NCI-H2029 treated with DMSO at 0.1 percent for 48 hours (cell line): Measurements from ENCODE around the gene PSMD13.
"Not testable (repeated sequence)": the region's sequence is repeated elsewhere in the genome, so short reads cannot be mapped to it uniquely, and the experiment has no call there.

Source experiments
- DNase-seq: peaks from one replicate; lab custom pipeline; 2025; lab: John Stamatoyannopoulos, UW

The PSMD13 gene

DNA sequence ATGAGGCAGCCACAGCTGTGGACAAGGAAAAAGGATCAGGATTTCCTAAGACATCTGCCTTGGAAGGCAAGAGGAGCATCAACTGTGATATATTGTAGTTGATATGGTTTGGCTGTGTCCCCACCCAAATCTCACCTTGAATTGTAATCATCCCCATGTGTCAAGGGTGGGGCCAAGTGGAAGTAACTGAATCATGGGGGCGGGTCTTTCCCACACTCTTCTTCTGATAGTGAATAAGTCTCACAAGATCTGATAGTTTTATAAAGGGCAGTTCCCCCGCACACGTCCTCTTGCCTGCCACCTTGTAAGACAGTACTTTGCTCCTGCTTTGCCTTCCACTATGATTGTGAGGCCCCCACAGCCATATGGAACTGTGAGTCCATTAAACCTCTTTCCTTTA, 19.1 kb upstream of the PSMD13 start:
- DNase-seq, result no peak

DNA sequence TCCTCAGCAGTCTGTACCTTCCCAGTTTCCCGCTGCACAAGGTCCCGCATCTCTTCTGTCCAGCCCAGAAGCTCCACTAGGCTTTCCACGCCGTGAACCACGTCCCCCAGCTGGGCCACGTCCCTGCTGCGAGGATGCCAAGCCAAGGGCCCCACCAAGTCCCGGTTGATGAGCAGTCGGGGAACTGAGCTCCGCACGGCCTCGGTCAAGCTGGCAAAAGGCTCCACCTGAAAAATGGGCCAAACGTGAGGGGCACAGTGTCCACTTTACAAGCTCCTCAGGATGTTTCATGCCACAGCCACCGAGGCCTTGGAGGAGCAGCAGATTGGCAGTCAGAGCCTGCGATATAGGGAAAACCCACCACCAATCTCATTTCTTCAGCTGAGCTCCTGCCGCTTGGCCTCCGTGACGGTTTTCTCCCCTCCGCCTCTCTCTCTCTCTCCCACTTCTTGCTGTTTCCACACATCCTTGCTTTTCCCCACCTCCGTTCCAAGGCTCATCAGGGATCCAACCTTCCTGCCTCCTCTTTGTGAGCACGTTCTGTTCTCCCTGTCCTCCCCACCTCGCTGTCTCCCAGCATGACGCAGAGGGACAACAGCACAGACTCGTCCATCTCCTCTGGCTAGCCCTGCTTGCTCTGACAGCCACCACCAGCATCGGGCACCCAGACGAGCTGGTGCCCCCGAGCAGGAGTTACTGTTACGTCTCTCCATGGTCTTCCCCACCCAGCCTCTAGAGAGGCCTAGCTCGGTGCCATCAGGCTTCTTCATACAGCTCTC, 17.8 kb upstream of the PSMD13 start:
- no peak for DNase-seq

DNA sequence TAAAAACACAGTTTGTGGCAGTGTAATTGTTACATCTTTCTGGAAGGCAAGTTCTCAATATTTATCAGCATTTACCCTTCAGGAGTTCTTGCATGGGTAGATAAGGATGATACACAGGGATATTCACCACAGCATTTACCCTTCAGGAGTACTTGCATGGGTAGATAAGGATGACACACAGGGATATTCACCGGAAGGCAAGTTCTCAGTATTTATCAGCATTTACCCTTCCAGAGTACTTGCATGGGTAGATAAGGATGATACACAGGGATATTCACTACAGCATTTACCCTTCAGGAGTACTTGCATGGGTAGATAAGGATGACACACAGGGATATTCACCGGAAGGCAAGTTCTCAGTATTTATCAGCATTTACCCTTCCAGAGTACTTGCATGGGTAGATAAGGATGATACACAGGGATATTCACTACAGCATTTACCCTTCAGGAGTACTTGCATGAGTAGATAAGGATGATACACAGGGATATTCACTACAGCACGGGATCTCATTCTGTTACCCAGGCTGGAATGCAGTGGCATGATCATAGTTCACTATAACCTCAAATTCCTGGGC, 16.0 kb upstream of the PSMD13 start:
- not testable (repeated sequence) for DNase-seq

DNA sequence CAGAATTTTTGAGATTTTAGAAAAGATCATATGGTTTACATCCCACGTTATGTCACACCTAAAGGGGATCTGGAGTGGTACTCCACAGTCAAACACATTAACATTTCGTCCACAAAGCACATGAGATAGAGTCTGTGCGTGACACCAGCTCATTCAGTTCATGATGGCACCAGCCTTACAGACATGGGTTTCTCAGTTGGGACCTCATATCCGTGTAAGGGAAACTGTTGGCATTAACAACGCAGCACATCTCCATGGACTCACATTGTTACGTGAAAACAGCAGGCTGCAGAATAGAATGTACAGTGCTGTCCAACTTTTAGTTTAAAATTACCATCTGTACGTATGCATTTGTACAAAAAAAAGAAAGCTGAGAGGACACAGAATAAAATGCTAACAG, 15.2 kb upstream of the PSMD13 start:
- DNase-seq, result no peak

DNA sequence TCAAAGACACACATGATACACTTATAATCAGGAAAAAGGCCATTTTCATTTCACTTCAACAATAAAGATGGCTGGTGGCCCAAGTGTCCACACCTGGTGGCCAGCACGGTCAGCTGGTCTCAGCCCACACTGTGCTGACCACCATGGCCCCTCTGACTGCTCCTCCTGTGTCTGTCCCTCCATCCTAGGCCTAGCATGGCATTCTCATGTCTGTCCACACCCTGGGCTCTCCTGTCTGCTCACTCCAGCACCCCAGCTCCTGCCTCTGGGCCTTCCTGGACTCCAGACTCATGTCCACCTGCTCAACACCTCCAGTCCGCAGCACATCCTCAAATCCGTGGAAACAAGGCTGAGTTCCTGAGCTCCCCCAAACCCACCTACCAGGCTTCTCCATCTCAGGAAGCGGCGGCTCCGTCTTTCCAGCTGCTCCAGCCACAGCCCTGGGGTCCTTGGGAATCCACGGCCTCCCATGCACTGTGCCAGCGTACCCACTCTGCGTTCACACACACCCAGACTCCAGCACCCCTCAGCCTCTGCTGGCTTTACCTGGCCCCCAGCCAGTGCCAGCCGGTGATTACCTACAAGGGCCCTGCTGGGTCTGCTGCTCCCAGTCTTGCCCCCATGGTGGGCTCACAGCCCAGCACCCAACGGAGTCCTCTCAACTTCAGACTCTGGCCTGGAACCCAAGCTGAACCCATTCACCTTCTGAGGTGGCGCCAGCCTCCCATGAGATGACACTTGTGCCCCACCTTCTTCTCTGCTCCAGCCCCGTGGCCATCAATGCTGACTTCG, 14.6 kb upstream of the PSMD13 start:
- no peak for DNase-seq

DNA sequence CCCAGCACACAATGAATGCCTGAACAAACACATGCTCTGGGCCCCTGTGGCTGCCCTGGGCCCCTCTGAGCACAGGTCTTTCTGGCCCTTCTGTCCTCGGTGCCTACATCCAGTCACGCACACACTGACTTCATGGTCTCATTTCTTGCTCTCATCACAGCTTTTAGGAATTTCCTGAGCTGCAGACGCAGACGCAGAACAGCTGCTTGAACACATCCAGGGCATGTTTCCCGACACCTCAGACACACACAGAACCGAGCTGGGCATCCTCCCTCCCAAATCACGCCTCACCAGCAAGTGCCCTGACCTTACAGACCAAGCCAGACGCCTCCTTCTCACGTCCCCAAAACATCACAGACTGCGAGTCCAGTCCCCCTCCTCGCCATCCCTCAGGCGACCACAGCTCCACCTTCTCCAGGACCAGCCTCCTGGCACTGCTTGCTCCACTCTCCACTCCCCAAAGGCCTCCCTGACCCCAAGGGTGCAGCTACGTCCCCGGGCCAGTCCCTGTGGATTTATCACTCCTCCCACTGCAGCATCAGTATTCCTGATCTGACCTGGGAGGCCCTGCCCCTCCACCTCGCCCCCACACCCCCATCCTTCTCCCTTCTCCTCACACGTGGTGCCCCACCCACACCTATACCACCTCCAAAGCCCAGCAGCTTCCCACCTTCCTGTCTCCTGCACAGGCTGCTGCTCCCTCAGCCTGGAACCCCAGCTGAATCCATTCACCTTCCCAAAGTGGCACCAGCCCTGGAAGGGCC, 13.6 kb upstream of the PSMD13 start:
- DNase-seq, result no peak

DNA sequence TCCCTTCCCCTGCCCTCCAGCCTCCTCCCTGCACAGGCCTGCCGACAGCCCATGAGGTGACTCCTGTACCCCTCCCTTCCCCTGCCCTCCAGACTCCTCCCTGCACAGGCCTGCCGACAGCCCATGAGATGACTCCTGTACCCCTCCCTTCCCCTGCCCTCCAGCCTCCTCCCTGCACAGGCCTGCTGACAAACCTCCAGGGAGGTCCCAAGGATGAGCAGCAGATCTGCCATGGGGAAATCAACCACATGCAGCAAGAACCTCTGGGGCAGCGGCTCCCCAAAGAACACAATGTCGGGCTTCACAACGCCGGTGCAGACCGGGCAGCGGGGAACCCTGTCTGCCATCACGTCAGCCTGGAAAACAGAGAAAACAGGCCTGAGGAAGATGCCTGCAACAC, 12.9 kb upstream of the PSMD13 start:
- DNase-seq, result no peak

DNA sequence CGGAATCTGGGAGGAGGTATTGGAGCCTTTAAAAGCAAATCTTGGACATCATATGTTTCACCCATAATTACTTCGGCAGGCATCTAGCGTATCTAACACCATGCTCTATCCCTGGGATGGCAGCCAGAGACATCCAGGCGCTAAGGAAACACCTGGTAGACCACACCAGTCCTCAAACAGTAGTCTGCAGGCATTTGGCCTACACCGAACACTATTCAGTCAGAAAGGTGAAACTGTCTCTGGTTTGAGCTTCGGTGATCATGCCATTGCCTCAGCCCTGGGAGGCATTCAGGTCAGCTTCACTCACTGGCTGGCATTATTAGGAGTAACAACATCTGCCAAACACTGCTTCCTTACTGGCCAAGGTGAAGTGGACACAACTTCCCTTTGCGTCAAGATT, 12.4 kb upstream of the PSMD13 start:
- DNase-seq, result no peak

DNA sequence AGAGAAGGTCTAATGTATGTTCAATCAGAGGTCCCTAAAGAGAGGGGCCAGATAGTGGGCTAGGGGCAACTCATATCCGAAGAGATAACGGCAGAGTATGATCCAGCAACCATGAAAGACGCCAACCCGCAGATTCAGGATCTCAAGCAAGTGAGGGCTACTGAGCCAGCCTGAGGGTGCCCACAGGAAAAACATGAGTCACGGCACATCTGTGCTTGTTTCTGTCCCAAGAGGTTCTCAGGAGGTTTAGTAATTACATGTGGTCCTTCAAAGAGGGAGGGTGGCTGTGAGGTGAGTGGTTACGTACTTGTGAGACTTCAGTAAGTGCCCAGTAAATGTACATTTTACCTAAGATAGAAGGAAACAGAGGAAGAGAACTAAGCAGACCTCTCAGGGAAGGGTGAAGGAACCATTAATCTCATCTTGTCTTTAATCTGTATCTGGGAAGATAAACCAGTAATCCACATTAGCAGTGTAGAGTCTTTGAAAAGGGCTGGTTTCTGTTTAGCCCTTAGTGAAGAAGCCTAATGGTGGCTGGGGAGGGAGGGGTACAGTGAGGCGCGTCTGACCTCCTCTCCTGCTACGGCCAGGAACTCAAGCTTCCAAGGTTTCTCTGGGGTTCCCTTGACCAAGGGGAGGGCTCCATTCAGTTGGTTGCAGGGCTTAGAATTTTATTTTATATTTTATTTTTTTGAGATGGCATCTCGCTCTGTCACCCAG, 10.9 kb upstream of the PSMD13 start:
- DNase-seq, result no peak

DNA sequence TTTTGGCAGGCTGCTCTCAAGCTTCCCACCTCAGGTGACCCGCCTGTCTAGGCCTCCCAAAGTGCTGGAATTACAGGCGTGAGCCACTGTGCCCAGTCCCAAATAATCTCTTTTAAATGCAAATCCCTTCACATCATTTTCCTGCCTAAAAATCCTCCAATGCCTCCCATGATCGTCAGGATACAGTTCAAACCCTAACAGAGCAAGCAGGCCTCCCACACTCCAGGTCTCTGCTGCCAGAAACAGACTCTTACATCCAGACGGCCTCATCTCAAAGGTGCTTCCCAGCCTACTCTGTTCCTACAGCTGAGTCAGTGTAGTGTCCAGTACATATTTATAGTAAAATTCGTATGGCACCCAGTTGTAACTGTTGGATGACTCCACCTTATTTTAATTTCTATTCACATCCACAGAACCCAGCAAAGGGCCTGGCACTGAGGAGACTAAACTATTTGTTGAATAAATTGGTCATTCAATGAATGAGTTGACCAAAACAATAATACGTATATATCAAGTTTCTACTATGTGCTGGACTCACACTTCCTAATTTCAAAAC, 8.9 kb upstream of the PSMD13 start:
- no peak for DNase-seq

DNA sequence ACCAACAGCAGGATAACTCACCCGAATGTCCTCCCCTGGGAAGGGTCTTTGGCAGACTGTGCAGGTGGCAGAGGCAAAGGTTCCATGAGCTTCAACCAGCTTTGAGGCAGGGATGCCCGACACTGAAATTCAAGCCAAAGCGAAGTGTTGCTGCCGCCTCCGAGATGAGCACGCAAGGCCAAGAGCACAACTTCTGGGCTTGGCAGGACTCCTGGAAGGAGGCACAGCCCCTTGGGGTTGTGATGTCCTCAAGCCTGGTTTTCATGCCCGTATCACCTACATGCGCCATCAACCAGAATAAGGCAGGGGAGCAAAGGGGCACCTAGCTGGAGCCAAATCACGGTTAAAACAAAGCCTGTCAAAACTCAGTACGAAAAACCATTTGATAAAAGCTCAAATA, 6.3 kb upstream of the PSMD13 start:
- no peak for DNase-seq

DNA sequence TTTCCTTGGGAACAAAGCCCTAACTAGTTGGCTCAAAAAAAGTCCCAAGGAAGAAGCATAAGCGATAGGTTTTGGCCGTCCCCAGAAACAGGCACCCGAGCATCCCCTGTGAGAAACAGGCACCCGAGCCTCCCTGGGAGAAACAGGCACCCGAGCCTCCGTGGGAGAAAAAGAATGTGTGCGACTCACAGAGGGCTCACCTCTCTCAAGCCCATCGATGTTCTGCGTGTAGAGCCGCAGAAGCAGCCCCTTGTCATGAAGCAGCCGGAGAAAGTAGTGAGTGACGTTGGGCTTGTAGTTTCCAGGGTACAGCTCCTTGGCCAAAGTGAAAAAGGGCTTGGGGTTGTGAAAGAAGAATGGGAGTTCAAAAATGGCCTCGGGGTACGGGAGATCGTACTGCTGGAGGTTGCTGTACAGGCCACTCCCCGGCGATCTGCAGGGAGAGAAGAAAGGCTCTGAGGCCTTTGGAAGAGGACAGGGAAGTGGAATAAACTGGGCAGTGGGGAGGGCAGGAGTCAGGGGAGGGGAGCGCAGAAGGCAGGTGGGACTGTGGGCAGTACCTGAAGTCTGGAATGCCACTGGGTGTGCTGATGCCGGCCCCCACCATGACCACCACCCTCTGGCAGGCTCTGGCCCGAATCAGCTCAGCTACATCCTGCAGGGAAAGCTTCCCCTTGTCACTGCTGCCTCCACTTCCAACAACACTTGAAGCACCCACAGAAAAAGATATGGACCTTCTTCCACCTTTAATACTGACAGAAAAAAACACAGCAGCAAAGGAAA, 3.8 kb upstream of the PSMD13 start:
- no peak for DNase-seq

DNA sequence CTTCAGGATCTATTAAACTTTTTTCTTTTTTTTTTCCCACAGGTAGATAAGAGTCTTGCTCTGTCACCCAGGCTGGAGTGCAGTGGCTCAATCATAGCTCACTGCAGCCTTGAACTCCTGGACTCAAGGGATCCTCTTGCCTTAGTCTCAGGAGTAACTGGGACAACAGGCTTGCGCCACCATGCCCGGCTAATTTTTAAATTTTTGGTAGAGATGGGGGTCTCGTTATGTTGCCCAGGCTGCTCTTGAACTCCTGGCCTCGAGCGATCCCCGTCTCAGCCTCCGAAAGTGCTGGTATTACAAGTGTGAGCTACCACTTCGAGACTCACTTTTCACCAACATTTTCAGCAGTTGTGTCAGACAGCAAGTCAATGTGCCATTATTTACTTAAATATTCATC, 1.6 kb upstream of the PSMD13 start:
- DNase-seq, result no peak

DNA sequence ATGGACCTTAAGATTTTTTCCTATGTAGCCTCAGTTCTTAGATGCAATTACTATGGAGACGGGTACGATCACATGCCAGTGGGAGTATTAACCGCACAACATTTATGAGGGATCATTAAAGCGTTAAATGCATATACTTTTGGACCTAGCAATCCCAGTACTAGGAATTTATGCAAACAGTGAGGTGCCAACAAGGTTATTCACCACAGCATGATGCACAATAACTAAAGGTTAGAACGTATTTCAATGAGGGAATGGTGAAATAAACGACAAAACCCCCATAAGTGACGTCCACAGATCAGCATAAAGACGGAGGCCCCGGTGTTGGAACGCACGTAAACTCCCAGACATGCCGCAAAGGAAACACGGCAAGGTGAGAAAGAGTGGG, 1.2 kb upstream of the PSMD13 start:
- peak; percentile 20 for DNase-seq

DNA sequence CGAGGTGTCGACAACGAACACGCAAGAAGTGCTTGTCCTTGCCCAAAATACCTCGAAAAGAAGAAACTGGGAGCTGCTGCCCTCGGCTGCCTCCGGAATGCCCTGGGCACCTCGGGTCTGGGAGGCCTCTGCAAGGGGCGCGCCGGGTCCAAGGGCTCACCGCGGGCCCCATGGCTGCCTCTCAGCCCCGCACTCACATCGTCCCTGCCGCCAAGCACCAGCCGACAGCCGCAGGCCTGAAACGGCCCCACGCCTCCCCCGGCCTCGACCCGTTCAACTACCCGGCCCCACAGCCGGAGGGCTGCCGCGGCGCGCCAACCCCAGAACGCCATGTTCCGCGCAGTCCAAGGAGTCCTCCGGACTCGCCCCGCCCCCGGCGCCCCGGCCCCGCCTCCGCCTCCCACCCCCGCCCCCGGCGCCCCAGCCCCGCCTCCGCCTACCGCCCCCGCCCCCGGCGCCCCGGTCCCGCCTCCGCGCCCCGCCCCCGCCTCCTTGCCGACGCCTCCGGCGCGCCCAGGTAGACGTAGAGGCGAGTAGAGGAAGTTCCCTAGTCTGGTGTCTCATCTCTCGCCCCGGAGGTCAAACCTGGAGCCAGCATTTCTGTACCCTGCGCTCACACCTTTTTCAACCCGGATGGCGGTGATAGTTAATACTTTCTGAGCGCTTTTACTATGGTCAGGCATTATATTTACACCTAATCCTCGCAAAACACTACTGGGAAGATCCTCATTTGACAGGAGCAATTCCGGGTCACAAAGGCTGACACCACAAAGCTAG, 591 bp upstream of the PSMD13 start, which contains the start of gene SIRT3:
SIRT3 (minus strand) TSS at position 346 of the 777 bp plus-strand sequence; CDS start at position 332, 14 bp downstream.
- DNase-seq, result peak; percentile 74

DNA sequence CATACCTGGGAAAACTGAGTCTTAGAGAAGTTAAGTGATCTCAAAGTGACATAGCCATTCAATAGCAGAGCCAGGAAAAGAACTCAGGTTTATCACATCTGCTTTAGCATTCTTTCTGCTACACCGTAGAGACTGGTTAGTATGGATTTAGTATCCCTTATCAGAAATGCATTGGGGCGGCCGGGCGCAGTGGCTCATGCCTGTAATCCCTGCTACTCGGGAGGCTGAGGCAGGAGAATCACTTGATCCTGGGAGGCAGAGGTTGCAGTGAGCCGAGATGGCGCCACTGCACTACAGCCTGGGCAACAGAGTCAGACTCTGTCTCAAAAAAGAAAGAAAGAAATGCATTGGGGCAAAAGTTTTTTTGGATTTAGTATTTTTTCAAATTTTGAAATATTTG, 1.6 kb downstream of the PSMD13 start:
- DNase-seq, result not testable (repeated sequence)

DNA sequence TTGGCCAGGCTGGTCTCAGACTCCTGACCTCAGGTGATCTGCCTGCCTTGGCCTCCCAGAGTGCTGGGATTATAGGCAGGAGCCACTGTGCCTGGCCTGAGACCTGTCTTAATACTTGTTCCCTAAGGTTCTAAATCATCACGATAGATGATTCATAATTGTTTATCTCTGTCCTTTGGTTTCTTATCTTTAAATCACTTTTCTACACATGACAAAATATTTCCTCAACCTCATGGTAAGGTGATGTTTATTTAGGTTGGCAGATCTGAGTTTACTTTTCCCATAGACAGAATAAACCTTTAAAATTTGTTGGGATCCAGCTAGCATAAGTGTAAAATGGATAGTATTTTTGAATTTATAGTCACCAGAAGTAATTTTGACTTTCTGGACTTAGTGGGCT, 3.5 kb downstream of the PSMD13 start:
- no peak for DNase-seq

DNA sequence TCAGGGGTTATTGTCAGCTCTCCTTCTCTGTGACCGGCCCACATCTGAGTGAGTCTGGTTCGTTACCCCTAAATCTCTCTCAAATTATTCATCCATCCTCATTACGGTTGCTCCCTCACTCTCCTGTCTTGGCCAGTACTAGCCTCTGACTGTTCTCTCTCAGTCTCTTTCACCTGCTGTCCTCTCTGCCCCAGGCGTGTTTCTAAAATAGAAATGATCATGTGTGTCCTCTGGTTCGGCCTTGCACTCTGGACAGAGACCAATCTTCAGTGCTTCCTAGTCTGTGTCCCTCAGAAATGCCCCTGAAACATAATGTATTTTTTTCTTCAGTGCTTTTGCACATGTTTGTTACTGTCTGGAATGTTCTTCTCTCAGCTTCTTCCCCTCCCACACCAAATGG, 4.9 kb downstream of the PSMD13 start:
- DNase-seq, result no peak

DNA sequence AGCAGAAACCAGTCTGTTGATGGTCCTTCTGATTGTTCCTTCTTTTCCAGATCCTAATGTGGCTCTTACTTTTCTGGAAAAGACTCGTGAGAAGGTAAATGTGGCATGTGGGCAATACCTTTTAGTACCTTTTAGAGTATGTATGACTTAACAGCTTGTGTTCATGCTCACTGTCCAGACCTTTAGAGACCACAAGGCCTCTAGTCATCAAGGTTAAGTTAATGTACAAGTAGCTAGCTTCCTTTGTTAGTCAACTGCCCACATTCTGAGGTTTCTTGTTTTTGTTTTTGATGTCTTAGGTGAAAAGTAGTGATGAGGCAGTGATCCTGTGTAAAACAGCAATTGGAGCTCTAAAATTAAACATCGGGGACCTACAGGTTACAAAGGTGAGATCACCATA, 7.6 kb downstream of the PSMD13 start:
- DNase-seq, result no peak

DNA sequence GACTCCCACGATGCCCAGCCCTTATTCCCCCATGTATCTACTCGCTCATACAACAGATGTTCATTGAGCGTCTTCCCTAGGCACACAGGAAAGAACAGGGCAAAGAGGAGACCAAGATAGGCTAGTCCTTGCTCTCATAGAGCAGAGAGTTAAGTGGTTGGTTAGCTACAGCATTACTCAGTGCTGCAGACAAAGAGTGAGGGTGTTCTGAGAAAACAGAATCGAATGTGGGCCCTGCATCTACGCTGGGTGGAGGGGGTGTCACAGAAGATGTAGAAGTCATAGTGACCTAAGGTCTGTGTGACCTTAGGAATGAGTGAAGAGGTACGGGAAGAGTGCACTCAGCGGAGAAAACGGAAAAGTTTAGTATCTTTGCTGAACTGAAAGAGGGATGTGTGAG, 12.3 kb downstream of the PSMD13 start:
- DNase-seq, result no peak
